HG03064 (cell line): ENCODE measurements around the gene TSHZ1.

ENCODE experiments used
- ATAC-seq: cut with Tn5 transposase; IDR thresholded peaks from one replicate; pipeline ENCODE4 v1.9.1; 2021; ENCODE audit warnings: low read depth; ENCODE audit not compliant: unreplicated experiment

TSHZ1 gene

GRCh38 chr18:75210274-75211001, at the start of gene TSHZ1:
Gene TSHZ1 (plus strand): TSS chr18:75210797. CDS start chr18:75211877, 1,080 bp downstream.
- no peak for ATAC-seq

GRCh38 chr18:75161256-75162028, 49.2 kb upstream of the TSHZ1 start:
- no peak for ATAC-seq

GRCh38 chr18:75162467-75162866, 48.1 kb upstream of the TSHZ1 start:
- ATAC-seq: no peak

- no peak for ATAC-seq
Measured at GRCh38 chr18:75162978-75163377, 47.6 kb upstream of the TSHZ1 start.

- no peak for ATAC-seq
Measured at GRCh38 chr18:75163736-75164135, 46.9 kb upstream of the TSHZ1 start.

GRCh38 chr18:75164479-75164878, 46.1 kb upstream of the TSHZ1 start:
- no peak for ATAC-seq

- no peak for ATAC-seq
Measured at GRCh38 chr18:75165926-75166325, 44.7 kb upstream of the TSHZ1 start.

- no peak for ATAC-seq
Measured at GRCh38 chr18:75167137-75167536, 43.5 kb upstream of the TSHZ1 start.

- ATAC-seq: no peak
Measured at GRCh38 chr18:75167759-75168618, 42.6 kb upstream of the TSHZ1 start.

GRCh38 chr18:75168619-75169018, 42.0 kb upstream of the TSHZ1 start:
- no peak for ATAC-seq

GRCh38 chr18:75169411-75169810, 41.2 kb upstream of the TSHZ1 start:
- ATAC-seq: no peak

- no peak for ATAC-seq
Measured at GRCh38 chr18:75170022-75170789, 40.4 kb upstream of the TSHZ1 start.

- ATAC-seq: no peak
Measured at GRCh38 chr18:75170916-75171315, 39.7 kb upstream of the TSHZ1 start.

- ATAC-seq: no peak
Measured at GRCh38 chr18:75172299-75173124, 38.1 kb upstream of the TSHZ1 start.

GRCh38 chr18:75173125-75173432, 37.5 kb upstream of the TSHZ1 start:
- ATAC-seq: peak; percentile 95

GRCh38 chr18:75173738-75174137, 36.9 kb upstream of the TSHZ1 start:
- ATAC-seq: no peak

GRCh38 chr18:75176849-75177248, 33.7 kb upstream of the TSHZ1 start:
- no peak for ATAC-seq

- no peak for ATAC-seq
Measured at GRCh38 chr18:75178376-75178775, 32.2 kb upstream of the TSHZ1 start.

GRCh38 chr18:75179819-75180600, 30.6 kb upstream of the TSHZ1 start:
- no peak for ATAC-seq
